Measurements from ENCODE around the gene NPAS4. TPM values are rescaled to one million over a fixed set of nuclear protein-coding genes. Genes with fewer than 3 reads are reported as not detected.
A peak's percentile ranks its signal among the peaks of the same experiment; 100 is the strongest.
"Not testable (repeated sequence)": the region's sequence is repeated elsewhere in the genome, so short reads cannot be mapped to it uniquely, and the experiment has no call there.

NPAS4 gene
- total RNA-seq, 1 experiment from 2014 or later = not detected

GRCh38 chr11:66454247-66454646, 33.4 kb downstream of the NPAS4 start:
- DNase-seq (ENCODE audit: low read depth) = no peak

GRCh38 chr11:66454828-66455227, 34.0 kb downstream of the NPAS4 start:
- no peak for DNase-seq (ENCODE audit: low read depth)

GRCh38 chr11:66457826-66458225, 37.0 kb downstream of the NPAS4 start:
- no peak for DNase-seq (ENCODE audit: low read depth)

GRCh38 chr11:66459138-66459778, 38.4 kb downstream of the NPAS4 start:
- no peak for DNase-seq (ENCODE audit: low read depth)

GRCh38 chr11:66462010-66462409, 41.2 kb downstream of the NPAS4 start:
- no peak for DNase-seq (ENCODE audit: low read depth)

GRCh38 chr11:66462911-66463310, 42.1 kb downstream of the NPAS4 start:
- DNase-seq (ENCODE audit: low read depth) = no peak

- DNase-seq (ENCODE audit: low read depth) = not testable (repeated sequence)
These were observed 43.3 kb downstream of the NPAS4 start for GRCh38 chr11:66464116-66464515.

GRCh38 chr11:66464916-66465315, 44.1 kb downstream of the NPAS4 start:
- no peak for DNase-seq (ENCODE audit: low read depth)

- DNase-seq (ENCODE audit: low read depth) = no peak
These were observed 44.8 kb downstream of the NPAS4 start for GRCh38 chr11:66465373-66466224.

- DNase-seq (ENCODE audit: low read depth) = peak; percentile 80
These were observed 45.6 kb downstream of the NPAS4 start, which contains the start of gene PELI3 for GRCh38 chr11:66466225-66467033. TSS of gene PELI3 (plus strand) at chr11:66466905. CDS start at chr11:66468129, 1,224 bp downstream.

- DNase-seq (ENCODE audit: low read depth) = no peak
These were observed 46.3 kb downstream of the NPAS4 start for GRCh38 chr11:66467034-66467659.

GRCh38 chr11:66467756-66468155, 46.9 kb downstream of the NPAS4 start:
- DNase-seq (ENCODE audit: low read depth) = no peak

- no peak for DNase-seq (ENCODE audit: low read depth)
These were observed 47.9 kb downstream of the NPAS4 start for GRCh38 chr11:66468691-66469090.

- DNase-seq (ENCODE audit: low read depth) = no peak
These were observed 48.6 kb downstream of the NPAS4 start for GRCh38 chr11:66469441-66469840.

GRCh38 chr11:66470015-66470414, 49.2 kb downstream of the NPAS4 start:
- DNase-seq (ENCODE audit: low read depth) = no peak

GRCh38 chr11:66471142-66471541, 50.3 kb downstream of the NPAS4 start:
- no peak for DNase-seq (ENCODE audit: low read depth)

GRCh38 chr11:66472054-66472453, 51.2 kb downstream of the NPAS4 start:
- DNase-seq (ENCODE audit: low read depth) = no peak

- no peak for DNase-seq (ENCODE audit: low read depth)
These were observed 52.3 kb downstream of the NPAS4 start for GRCh38 chr11:66473167-66473566.

GRCh38 chr11:66473608-66474515, 53.0 kb downstream of the NPAS4 start:
- no peak for DNase-seq (ENCODE audit: low read depth)

GRCh38 chr11:66475349-66476172, 54.7 kb downstream of the NPAS4 start:
- DNase-seq (ENCODE audit: low read depth) = no peak
